COLO668 (cell line): Measurements from ENCODE around the gene ALMS1.
"Not testable (repeated sequence)": the region's sequence is repeated elsewhere in the genome, so short reads cannot be mapped to it uniquely, and the experiment has no call there.

Experiments
- DNase-seq: peaks from one replicate; lab custom pipeline; 2025; ENCODE audit not compliant: unreplicated experiment; lab: John Stamatoyannopoulos, UW

ALMS1 gene

DNA sequence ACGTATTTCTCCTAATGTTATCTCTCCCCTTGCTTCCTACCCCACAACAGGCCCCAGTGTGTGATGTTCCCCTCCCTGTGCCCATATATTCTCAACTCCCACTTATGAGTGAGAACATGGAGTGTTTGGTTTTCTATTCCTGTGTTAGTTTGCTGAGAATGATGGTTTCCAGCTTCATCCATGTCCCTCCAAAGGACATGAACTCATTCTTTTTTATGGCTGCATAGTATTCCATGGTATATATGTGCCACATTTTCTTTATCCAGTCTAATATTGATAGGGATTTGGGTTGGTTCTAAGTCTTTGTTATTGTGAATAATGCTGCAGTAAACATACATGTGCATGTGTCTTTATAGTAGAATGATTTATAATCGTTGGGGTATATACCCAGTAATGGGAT lies 119.2 kb downstream of the ALMS1 start:
- DNase-seq = not testable (repeated sequence)

DNA sequence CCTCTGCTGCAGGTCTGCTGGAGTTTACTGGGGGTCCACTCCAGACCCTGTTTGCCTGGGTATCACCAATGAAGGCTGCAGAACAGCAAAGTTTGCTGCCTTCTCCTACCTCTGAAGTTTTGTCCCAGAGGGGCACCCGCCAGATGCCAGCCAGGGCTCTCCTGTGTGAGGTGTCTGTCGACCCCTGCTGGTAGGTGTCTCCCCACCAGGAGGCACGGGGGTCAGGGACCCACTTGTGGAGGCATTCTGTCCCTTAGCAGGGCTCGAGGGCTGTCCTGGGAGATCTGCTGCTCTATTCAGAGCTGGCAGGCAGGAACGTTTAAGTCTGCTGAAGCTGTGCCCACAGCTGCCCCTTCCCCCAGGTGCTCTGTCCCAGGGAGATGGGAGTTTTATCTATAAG lies 124.8 kb downstream of the ALMS1 start:
- not testable (repeated sequence) for DNase-seq

DNA sequence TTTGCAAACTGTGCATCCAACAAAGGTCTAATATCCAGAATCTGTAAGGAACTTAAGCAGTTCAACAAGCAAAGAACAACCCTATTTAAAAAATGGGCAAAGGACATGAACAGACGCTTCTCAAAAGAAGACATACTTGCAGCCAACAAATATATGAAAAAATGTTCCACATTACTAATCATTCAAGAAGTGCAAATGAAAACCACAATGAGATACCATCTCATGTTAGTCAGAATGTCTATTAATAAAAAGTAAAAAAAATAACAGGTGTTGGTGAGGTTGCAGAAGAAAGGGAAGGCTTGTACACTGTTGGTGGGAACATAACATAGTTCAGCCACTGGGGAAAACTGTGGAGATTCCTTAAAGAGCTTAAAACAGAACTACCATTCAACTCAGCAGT lies 130.4 kb downstream of the ALMS1 start:
- DNase-seq = no peak

DNA sequence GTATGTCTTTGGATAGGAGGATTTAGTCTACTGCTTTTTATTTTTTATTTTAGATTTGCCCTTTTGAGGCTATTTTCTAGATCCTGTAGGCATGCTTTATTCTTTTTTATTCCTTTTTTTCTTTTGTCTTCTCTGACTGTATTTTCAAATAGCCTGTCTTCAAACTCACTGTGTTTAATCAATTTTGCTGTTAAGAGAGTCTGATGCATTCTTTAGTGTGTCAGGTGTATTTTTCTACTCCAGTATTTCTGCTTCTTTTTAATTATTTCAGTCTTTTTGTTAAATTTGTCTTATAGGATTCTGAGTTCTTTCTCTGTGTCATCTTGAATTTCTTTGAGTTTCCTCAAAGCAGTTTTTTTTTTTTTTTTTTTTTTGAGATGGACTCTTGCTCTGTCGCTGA lies 143.1 kb downstream of the ALMS1 start:
- no peak for DNase-seq

DNA sequence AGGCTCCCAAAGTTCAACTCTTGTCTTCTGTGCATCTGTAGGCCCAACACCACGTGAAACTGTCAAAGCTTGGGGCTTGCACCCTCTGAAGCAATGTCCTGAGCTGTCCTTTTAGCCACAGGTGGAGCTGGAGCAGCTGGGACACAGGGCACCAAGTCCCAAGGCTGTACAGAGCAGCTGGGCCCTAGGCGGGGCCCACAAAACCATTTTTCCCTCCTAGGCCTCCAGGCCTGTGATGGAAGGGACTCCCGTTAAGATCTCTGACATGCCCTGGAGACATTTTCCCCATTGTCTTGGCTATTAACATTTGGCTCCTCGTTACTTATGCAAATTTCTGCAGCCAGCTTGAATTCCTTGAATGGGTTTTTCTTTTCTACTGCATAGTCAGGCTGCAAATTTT lies 145.1 kb downstream of the ALMS1 start:
- not testable (repeated sequence) for DNase-seq

DNA sequence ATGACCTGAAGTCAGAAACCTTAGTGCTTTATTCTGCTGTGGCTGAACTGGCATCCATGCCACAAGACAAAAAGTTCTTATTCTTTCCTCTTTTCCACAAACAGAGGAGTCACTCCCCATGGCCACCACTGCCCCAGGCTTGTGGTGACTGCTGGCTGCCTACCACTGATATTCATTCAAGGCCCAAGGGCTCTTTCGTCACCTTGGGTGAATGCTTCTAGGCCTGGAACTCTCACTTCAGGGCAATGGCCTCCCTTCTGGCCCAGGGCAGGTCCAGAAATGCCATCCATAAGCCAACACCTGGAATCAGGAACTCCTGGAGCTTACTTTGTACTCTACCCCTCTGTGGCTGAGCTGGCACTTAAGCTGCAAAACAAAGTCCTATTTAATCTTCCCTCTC lies 146.7 kb downstream of the ALMS1 start:
- DNase-seq = no peak

DNA sequence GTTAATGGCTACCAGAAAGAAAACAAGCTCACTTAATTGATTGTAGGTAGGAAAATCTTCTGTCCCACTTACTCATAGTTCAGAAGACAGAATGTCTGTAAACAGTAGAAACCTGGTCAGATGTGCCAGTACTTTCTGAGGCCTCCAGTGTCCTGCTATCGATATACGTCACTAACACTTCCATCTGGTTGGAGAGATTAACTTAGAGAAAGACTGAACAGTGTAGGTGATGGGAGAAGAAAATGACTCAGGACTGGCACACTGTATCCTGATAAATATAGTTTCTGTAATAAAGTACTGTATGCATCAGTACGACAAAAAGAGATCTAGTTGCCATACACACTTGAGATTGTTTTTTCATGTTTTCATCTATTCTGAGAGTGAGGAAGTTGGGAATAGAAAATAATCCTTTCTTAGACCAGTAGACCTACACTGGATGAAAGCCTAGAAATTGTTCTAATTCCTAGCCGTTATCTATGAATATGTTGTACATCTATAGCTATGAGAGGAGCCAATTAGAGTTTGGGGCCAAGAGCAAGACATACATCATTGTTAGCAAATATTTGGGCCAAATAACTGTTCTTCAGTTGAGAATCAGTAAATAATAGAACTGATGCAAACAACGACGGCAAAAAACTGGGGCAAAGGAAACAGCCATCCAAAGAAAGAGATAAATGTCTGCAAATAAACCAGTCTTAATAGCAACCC lies 150.7 kb downstream of the ALMS1 start:
- DNase-seq = no peak

DNA sequence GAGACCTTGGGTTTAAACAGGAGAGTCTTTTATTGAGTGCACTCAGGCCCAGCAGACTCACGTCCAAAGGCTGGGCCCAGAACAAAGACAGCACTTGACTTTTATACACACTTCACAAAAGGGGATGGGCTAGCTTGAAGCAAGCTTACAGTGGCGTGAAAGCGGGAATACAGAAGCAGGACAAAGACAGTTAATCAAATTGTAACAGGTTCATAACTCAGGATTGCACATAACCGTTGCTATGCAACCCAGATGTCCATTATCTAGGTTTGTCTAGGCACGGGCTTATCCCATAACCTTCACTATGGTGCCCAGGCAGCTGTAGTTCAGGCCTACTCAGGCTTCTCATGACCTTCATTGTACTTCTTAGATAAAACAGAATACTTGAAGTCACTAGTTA lies 175.2 kb downstream of the ALMS1 start:
- DNase-seq = peak; percentile 49

DNA sequence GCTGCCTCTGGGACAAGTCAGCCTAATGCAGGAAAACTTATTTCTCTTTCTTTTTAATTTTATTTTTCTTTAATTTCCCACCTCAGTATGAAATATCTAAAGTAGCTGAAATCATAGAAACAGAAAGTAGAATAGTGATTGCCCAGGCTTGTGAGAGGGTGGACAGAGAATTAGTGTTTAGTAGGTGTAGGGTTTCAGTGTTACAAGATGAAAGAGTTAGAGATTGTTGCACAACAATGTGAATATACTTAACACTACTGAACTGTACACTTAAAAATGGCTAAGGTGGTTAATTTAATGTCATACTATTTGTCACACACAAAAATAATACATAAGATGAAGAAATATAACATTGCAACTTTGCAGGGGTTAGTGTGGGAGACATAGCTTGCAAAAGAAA lies 175.8 kb downstream of the ALMS1 start:
- no peak for DNase-seq

DNA sequence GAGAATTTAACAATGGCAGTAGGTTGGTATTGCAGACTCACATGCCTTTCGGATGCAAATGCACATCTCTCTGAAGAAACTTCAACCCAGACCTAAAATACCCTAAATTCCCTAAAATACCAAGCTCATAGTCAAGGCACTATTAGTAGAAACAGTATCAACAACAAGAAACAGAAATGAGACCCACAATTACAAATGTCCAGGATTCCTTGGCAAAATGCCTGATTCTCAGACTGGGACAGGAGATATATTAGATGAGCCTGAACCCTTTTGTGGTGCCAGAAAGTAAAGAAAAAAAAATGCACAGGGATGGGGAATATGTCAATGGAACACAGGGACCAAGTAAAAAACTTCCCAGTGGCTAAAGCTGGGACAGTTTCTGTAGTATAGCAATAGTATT lies 179.3 kb downstream of the ALMS1 start:
- DNase-seq = no peak

DNA sequence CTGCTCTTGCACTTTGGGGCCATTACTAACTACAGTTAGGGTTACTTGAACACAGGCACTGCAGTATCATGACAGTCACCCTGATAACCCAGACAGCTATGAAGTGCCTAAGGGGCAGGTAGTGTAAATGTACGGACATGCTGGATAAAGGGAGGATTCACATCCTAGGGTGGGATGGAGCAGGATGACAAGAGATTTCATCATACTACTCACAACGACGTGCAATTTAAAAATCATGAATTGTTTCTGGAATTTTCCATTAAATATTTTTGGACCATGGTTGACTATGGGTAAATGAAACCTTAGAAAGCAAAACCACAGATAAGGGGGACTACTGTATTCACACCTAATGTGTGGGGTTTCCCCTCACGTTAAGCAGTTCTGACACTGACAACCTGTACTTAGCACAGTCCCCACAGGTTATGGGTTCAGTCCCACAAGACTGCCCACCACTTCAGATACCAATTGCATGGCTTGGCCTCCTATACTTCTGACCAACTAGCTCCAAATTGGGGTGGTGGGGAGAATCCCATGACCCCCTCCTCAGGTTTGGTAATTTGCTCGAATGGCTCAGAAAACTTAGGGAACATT lies 180.7 kb downstream of the ALMS1 start:
- no peak for DNase-seq

DNA sequence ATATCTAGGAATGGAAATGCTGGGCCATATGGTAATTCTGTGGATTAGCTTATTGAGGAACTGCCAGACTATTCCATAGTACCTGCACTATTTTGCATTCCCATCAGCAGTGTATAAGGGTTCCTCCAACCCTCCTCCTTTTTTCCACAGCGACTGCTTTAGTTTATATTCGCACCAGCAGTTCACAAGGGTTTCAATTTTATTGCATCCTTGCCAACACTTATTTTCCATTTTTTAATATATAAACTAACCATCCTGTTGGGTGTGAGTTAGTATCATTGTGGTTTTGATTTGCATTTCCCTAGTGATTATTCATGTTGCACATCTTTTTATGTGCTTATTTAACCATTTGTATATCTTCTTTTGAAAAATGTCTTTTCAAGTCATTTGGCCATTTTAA lies 189.6 kb downstream of the ALMS1 start:
- DNase-seq = no peak

DNA sequence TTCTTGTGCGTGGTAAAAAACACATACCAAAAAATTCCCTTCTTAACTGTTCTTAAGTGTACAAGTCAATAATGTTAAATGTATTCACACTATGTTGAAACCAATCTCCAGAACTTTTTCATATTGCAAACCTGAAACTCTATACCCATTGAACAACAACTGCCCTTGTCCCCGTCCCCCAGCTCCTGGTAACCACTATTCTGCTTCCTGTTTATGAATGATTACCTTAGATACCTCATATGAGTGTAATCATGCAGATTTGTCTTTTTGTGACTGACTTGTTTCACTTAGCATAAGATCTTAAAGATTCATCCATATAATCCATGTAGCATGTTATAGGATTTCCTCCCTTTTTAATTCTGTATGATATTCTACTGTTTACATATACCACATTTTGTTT lies 196.7 kb downstream of the ALMS1 start:
- DNase-seq = peak; percentile 16

DNA sequence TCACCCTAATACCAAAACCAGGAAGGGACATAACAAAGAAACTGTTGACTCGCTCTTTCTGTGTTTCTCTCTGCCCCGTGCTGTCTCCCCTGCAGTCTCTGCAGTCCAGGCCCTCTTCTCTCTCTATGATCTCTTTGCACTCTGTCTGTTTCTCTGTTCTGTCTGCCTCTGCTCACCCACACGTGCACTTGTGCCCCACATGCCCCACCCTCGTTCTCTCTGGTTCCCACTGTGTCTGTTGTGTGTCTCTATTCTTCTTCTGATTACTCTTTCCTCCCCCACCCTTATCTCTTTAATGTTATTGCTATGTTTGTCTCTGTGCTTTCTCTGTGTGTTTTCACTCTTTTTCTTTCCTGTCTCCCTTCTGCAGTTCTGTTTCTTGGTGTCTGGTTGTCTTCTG lies 202.5 kb downstream of the ALMS1 start:
- DNase-seq = peak; percentile 56

DNA sequence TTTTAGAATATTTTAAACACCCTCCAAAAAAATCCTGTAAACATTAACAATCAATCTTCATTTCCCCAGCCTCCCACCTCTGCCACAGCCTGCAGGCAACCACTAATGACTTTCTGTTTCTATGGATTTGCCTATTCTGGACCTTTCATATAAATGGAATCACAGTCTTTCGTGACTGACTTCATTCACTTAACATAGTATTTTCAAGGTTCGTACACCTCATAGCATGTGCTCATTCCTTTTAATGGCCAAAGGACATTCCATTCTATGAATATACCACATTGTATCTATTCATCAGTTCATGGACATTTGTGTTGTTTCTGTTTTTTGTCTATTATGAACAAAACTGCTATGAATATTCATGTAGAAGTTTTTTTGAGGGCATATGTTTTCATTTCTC lies 208.0 kb downstream of the ALMS1 start:
- DNase-seq = no peak

DNA sequence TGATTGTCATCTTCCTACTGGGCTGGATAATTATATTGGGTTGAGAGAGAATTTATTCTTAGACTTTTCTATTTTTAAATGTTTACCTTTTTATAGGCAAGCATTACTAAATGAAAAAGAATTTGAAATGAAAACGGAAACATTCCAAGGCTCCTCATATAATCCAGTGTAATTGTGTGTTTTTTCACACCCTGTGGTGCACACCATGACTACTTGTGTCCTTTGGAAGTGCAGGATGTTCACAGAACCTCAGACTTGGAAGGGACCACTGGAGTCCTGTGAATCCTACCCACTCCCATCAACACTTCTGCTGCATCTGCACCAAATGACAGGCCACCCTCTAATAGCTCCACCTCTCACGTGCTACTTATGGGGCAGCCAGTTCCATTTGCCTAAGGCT lies 208.6 kb downstream of the ALMS1 start:
- no peak for DNase-seq

DNA sequence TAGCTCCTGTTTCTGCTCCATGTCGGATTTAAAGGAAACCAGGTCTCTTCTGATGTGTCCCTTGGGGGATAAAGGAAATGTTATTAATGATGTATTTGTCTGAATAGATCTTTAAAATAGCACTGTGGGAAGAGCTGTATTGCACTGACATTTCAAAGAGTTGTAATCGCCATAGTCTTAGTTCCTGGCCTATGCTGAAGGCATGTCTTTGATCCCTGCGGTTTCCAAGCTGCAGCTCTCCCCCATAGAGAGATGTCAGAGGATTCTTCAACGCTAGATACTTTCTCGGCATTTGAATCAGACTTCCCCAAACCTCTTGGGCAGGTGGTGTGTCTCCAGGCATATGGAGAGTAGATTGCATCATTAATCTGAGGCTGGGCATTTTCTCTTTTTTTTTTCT lies 216.1 kb downstream of the ALMS1 start:
- DNase-seq = no peak

DNA sequence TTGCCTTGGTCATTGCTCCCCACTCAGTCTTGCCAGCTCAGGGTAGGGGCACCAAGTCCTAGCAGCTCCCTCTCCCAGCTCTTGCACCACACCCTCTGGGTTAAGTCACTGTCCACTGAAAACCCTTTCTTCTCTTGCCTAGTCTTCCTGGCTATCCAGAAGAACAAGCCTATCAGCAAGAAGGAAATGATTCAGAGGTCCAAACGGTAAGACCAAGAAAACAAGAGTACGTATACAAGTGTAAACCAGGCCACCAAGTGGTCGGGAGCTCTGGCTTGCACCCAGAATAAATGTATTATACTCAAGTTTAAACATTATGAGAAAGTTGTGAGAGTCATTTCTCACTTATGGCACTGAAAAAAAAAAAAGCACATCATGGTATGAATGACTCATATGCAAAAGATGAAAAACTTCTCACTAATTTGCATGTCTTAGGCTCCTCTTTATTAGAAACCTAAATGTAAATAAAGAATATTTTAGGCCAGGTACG lies 217.5 kb downstream of the ALMS1 start:
- not testable (repeated sequence) for DNase-seq

DNA sequence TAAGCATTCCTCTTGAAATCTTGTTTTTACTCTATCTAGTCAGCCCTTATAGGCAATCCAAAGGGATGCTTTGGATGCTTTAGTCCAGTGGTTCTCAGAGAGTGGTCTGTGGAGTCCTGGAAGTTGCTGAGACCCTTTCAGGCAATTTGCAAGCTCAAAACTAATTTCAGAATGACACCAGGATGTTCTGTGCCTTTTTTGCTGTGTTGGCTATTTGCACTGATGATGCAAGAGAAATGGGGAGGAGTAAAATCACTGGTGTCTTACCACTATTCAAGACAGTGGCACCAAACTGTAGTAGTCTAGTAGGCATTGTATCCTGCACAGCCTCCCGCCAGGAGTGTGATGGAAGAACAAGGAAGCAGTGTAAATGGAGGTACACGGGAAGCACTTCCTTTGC lies 219.0 kb downstream of the ALMS1 start:
- not testable (repeated sequence) for DNase-seq

DNA sequence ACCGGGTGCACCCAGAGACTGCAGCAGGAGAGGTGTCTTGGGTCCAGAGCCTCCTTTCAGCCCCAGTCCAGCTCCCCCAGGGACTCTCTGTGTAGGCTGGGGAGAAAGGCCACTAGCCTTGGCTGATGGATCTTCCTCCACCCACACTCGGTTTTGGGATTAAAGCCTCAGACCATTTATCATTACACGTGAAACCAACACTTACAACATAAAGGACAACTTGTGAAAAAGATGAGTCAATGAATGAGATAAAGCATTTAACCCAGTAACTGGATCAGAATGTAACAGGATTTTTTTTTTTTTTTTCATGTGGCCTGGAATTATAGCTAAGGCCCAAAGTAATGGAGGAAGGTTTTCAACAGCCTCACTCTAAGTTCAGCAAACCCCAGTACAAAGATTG lies 224.5 kb downstream of the ALMS1 start:
- DNase-seq = no peak

DNA sequence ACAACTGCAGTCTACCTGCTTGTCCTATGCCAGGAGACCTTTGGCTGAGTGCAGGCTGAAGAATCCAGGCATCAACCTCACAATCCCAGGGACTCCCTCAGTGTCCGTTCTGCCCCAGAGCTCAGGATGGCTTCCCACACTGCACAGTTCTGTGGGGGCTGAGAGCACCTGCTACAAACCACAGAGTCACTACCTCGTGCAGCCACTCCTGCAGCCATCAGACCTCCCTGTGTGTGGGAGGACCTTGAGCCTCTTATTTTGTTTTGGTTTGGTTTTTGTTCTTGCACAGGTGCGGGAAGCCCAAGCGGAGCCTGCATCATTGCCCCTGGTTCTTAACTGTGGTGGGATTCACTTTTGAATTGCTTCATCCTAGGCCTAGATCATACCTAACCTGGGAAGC lies 225.6 kb downstream of the ALMS1 start:
- DNase-seq = no peak

DNA sequence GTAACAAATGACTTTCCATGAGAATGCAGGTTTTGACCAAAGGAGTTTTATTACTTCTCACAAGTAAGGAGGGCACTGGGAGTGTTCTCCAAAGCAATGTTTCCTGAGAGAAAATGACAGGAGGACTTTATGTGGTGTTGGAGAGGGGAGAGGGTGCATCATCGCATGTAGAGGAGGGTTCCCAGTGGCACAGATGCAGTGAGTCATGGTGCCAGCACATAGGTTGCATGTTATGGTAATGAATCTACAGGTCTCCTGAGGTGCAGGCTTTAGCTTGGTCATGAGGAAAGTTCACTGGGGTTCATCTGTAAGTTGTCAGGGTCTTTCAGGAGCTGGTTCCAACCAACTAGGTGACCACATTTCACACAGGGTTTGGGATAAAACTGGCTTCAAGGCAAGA lies 226.2 kb downstream of the ALMS1 start:
- DNase-seq = no peak

DNA sequence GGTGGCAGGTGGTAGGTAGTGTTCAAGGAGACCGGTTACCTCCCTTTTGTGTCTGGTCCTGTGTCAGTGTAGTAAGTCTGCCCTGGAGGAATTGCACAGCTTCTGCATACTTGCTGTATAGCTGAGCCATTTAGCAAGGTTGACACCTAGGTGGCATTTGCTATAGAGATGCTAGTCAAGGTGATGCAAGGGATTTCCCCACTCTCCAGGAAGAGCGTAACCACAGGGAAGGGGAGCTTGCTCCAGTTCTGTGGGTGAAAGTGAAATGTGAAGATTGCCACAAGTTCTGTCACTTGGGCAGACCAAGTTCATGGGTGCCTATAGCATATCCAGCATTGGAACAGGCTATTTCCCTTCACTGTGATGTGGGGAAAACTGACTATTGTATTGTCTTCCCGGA lies 228.5 kb downstream of the ALMS1 start:
- no peak for DNase-seq
